ENCODE data around the gene PCSK5. TPM values are rescaled to one million over a fixed set of nuclear protein-coding genes. Genes with fewer than 3 reads are reported as not detected.

Gene PCSK5
- total RNA-seq, 1 experiment from 2014 or later, result 7.5 TPM

DNA sequence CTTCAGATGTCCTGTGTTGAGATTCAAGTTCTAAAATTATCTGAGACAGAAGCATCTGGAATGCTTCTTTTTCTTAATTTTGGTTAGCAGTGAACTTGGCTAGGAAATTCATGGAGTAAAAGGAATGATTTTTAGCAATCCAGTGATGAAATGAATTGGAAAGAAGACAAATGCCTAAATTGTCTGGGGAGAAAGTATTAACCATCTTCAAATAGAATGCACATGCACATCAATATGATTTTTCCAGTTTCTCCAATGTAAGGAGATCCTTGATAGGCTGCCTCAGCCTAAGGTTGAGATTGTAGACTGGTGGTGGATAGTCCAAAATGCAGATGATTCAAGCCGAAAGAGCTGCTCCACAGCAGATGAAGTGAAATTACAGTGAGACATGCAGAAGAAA is 106.7 kb downstream of the PCSK5 start:
- Histone ChIP-seq H3K14ac (ENCODE audit: insufficient read depth, low read length) (no peak overlapping the region), H3K79me1 (ENCODE audit: insufficient read depth, low read depth, low read length, poor library complexity, severe bottlenecking) (no peaks in the 10 kb centered on the region), H3K4me1 (ENCODE audit: insufficient read depth, low read length) (peaks cover 3% of the 10 kb centered on the region; the same call in 1 of the 2 replicates), H3K4ac (ENCODE audit: low read depth, low read length) (no peak overlapping the region), H4K5ac (ENCODE audit: insufficient read length, low read depth, low read length) (no peak overlapping the region), H2AFZ (ENCODE audit: low read length) (no peak overlapping the region), H3K4me2 (ENCODE audit: insufficient read depth, insufficient read length, low read length) (no peak overlapping the region), H3K18ac (ENCODE audit: insufficient read length, low read depth, low read length) (no peak overlapping the region), H4K20me1 (ENCODE audit: control insufficient read depth, insufficient read depth, insufficient read length) (no peaks in the 10 kb centered on the region), H2BK20ac (ENCODE audit: low read depth, low read length, poor library complexity, severe bottlenecking) (no peak overlapping the region), H2BK15ac (ENCODE audit: low read depth, low read length) (no peak overlapping the region), H3K56ac (ENCODE audit: insufficient read length, low read depth, low read length) (no peak overlapping the region), H2BK5ac (ENCODE audit: insufficient read length, low read length) (no peak overlapping the region), H4K8ac (replicated peaks; ENCODE audit: insufficient read length, low read depth, low read length) (no peak overlapping the region), H3K23me2 (ENCODE audit: insufficient read length, low read depth, low read length, poor library complexity, severe bottlenecking) (no peaks in the 10 kb centered on the region), H2AK5ac (ENCODE audit: insufficient read length, low read length) (no peak overlapping the region), H3K9ac (ENCODE audit: extremely low read depth, insufficient read length, low read length) (no peak overlapping the region), H2BK120ac (ENCODE audit: low read depth, low read length, poor library complexity, severe bottlenecking) (no peak overlapping the region), H3T11ph (ENCODE audit: low read length) (no peak overlapping the region), H2BK12ac (ENCODE audit: insufficient read length, low read depth, low read length) (no peak overlapping the region), H3K27ac (ENCODE audit: insufficient read length, low read depth, low read length) (no peak overlapping the region), H3K23ac (ENCODE audit: insufficient read length, low read depth, low read length) (no peak overlapping the region), H4K91ac (ENCODE audit: insufficient read length, low read depth, low read length) (no peak overlapping the region), H3K79me2 (ENCODE audit: insufficient read depth, low read length) (peaks cover 2% of the 10 kb centered on the region; the same call in 1 of the 2 replicates), H3K27me3 (ENCODE audit: insufficient read depth, low read length) (no peaks in the 10 kb centered on the region), H3K9me3 (ENCODE audit: control insufficient read depth, low read depth, low read length) (no peaks in the 10 kb centered on the region)
- Mint-ChIP-seq H3K4me1 (peaks cover 8 to 9% of the 10 kb centered on the region in 2 experiments), H3K27me3 (ENCODE audit: low read depth) (no peaks in the 10 kb centered on the region), H3K9me3 (no peaks in the 10 kb centered on the region; a peak in 2 of 5 replicates), H3K27ac (no peak overlapping the region), H3K36me3 (ENCODE audit: insufficient read depth in 1 of 3, low read depth in 3 of 3) (peaks cover 2 to 7% (median 6%) of the 10 kb centered on the region in 3 experiments; a peak in 3 of 7 replicates), H3K4me3 (no peak overlapping the region)
- TF ChIP-seq, protein P1, sequence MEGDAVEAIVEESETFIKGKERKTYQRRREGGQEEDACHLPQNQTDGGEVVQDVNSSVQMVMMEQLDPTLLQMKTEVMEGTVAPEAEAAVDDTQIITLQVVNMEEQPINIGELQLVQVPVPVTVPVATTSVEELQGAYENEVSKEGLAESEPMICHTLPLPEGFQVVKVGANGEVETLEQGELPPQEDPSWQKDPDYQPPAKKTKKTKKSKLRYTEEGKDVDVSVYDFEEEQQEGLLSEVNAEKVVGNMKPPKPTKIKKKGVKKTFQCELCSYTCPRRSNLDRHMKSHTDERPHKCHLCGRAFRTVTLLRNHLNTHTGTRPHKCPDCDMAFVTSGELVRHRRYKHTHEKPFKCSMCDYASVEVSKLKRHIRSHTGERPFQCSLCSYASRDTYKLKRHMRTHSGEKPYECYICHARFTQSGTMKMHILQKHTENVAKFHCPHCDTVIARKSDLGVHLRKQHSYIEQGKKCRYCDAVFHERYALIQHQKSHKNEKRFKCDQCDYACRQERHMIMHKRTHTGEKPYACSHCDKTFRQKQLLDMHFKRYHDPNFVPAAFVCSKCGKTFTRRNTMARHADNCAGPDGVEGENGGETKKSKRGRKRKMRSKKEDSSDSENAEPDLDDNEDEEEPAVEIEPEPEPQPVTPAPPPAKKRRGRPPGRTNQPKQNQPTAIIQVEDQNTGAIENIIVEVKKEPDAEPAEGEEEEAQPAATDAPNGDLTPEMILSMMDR (conservative IDR thresholded peaks at IDR 0.05), result no peak
- WGBS (ENCODE audit: extremely low coverage, insufficient read length, low lambda C conversion rate), result no CpG with 5 or more reads among the region's 1 CpG
- DNase-seq, result no peak

Measured in H9 (cell line).